ENCODE results near the gene MLPH. TPM values are rescaled to one million over a fixed set of nuclear protein-coding genes. Genes with fewer than 3 reads are reported as not detected.

The MLPH gene
- total and polyA plus RNA-seq, 9 of the 15 experiments (the other 6 are each of a cell fraction or from before 2014, with no cell fraction given) = 0.22 TPM; not detected in 8

DNA sequence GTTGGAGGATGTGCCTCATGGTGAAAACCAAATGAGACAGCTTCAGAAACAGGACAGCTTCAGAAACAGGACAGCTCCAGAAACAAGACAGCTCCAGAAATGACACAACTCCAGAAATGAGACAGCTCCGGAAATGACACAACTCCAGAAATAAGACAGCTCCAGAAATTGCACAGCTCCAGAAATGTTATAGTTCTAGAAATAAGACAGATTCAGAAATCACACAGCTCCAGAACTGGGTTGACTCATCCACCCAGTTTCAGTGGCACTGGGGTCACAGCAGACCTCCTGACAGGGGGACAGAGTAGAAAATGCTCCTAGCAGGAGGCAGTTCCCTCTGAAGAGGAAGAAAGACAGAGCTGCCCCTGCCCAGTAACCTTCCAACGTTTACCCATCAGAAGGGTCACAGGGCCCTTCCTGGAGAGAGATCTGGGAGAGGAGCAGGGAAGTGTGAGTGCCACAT lies 46.2 kb upstream of the MLPH start:
- H3K4me2 ChIP-seq (ENCODE audit: insufficient read depth, low read length) = no peak overlapping the region
- DNase-seq (ENCODE audit: extremely low read depth in 1 of 4, low spot score in 3 of 4) = no peak
- no peak overlapping the region for H2AFZ ChIP-seq (ENCODE audit: low read depth, low read length)
- ChIA-PET CTCF (ENCODE audit: low intra/inter-chr PET ratio) (no interaction called here), POLR2A (no interaction called here)
- peaks cover 2% of the 10 kb centered on the region for H3K9me1 ChIP-seq (ENCODE audit: control insufficient read depth, insufficient read depth, low read length)
- peaks cover 0 to 9% of the 10 kb centered on the region in 2 experiments; a peak in 2 of 5 replicates for H3K27me3 ChIP-seq (ENCODE audit: control insufficient read depth in 2 of 2, insufficient read depth in 2 of 2, low read length in 2 of 2)
- no peak for FAIRE-seq
- H3K79me2 ChIP-seq (ENCODE audit: control insufficient read depth, insufficient read depth, low read length) = no peaks in the 10 kb centered on the region
- no peaks in the 10 kb centered on the region for H4K20me1 ChIP-seq (replicated peaks; ENCODE audit: control insufficient read depth, insufficient read depth, low read length)
- H3K27ac ChIP-seq (ENCODE audit: extremely low read depth, low read depth, low read length) = no peak overlapping the region
- no peaks in the 10 kb centered on the region; a peak in 1 of 5 replicates for H3K4me1 ChIP-seq (replicated peaks in 1 of 2; ENCODE audit: control insufficient read depth in 2 of 2, insufficient read depth in 2 of 2, low read length in 2 of 2)
- no peaks in the 10 kb centered on the region for H3K36me3 ChIP-seq (ENCODE audit: control insufficient read depth, insufficient read depth, low read length)
- no peak overlapping the region for H3K4me3 ChIP-seq
- H3K9me3 ChIP-seq (replicated peaks; ENCODE audit: control insufficient read depth, insufficient read depth, low read depth, low read length) = no peaks in the 10 kb centered on the region
- intact Hi-C loops (cut with micrococcal nuclease) (no loop called here), in situ Hi-C loops (cut with MboI) (no loop called here)
- no peak for ATAC-seq
- 0% methylated on average over 2 of the region's 2 CpGs for WGBS (ENCODE audit: insufficient coverage, low coverage, missing lambda C conversion rate)
- no TSS peak for BruUV-seq (replicated peaks)
- H3K9ac ChIP-seq (ENCODE audit: insufficient read depth in 1 of 2, low read depth in 2 of 2, low read length in 2 of 2) = no peak overlapping the region
- TF ChIP-seq XRCC4 (IDR thresholded peaks at IDR 0.05; ENCODE audit: extremely low read depth, insufficient read depth, insufficient read length) = no peak
- TF ChIP-seq CAMTA2 (CRISPR knock-in tag; conservative IDR thresholded peaks at IDR 0.05) = no peak
- TF ChIP-seq ZNF212 (CRISPR knock-in tag; IDR thresholded peaks at IDR 0.05) = no peak
- peak in 1 of 2 experiments; percentile 100; a peak in 2 of 4 replicates for TF ChIP-seq ARNT (IDR thresholded peaks at IDR 0.05)
- TF ChIP-seq, protein P1, sequence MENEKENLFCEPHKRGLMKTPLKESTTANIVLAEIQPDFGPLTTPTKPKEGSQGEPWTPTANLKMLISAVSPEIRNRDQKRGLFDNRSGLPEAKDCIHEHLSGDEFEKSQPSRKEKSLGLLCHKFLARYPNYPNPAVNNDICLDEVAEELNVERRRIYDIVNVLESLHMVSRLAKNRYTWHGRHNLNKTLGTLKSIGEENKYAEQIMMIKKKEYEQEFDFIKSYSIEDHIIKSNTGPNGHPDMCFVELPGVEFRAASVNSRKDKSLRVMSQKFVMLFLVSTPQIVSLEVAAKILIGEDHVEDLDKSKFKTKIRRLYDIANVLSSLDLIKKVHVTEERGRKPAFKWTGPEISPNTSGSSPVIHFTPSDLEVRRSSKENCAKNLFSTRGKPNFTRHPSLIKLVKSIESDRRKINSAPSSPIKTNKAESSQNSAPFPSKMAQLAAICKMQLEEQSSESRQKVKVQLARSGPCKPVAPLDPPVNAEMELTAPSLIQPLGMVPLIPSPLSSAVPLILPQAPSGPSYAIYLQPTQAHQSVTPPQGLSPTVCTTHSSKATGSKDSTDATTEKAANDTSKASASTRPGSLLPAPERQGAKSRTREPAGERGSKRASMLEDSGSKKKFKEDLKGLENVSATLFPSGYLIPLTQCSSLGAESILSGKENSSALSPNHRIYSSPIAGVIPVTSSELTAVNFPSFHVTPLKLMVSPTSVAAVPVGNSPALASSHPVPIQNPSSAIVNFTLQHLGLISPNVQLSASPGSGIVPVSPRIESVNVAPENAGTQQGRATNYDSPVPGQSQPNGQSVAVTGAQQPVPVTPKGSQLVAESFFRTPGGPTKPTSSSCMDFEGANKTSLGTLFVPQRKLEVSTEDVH (IDR thresholded peaks at IDR 0.05; ENCODE audit: low read depth, partially characterized antibody) = no peak

All from K562 (cell line).